Measurements from ENCODE around the gene ERC1.
"Not testable (repeated sequence)": the region's sequence is repeated elsewhere in the genome, so short reads cannot be mapped to it uniquely, and the experiment has no call there.

ERC1 gene

DNA sequence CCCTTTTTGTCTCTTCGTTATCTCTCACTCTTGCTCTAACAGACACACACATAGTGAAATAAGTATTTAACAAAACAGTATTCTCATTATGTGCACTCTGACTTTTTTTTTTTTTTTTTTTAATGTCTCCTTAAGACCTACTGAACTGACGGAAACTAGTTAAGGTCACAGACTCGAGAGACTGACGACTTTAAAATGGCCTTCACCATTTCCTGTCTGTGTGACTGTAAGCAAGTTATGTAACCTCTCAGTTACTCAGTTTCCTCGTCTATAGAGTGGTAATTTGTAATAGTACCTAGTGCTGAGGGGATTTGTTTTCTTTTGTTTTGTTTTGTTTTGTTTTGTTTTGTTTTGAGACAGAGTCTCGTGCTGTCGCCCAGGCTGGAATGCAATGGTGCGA, 318.6 kb downstream of the ERC1 start:
- Histone ChIP-seq H3K9me3 (ENCODE audit: severe bottlenecking) (peaks cover 6% of the 10 kb centered on the region), H3K27me3 (ENCODE audit: insufficient read depth, poor library complexity, severe bottlenecking) (no peaks in the 10 kb centered on the region), H3K27ac (ENCODE audit: poor library complexity, severe bottlenecking) (no peak overlapping the region), H3K36me3 (ENCODE audit: low read depth) (peaks cover 16% of the 10 kb centered on the region), H3K4me3 (ENCODE audit: severe bottlenecking) (no peak overlapping the region), H3K4me1 (ENCODE audit: insufficient read depth, poor library complexity, severe bottlenecking) (no peaks in the 10 kb centered on the region)
- DNase-seq (ENCODE audit: low spot score) = no peak
- TF ChIP-seq, protein P1, sequence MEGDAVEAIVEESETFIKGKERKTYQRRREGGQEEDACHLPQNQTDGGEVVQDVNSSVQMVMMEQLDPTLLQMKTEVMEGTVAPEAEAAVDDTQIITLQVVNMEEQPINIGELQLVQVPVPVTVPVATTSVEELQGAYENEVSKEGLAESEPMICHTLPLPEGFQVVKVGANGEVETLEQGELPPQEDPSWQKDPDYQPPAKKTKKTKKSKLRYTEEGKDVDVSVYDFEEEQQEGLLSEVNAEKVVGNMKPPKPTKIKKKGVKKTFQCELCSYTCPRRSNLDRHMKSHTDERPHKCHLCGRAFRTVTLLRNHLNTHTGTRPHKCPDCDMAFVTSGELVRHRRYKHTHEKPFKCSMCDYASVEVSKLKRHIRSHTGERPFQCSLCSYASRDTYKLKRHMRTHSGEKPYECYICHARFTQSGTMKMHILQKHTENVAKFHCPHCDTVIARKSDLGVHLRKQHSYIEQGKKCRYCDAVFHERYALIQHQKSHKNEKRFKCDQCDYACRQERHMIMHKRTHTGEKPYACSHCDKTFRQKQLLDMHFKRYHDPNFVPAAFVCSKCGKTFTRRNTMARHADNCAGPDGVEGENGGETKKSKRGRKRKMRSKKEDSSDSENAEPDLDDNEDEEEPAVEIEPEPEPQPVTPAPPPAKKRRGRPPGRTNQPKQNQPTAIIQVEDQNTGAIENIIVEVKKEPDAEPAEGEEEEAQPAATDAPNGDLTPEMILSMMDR (IDR thresholded peaks at IDR 0.05; ENCODE audit: poor library complexity, severe bottlenecking) = no peak
- no peak for ATAC-seq (ENCODE audit: low read depth)

DNA sequence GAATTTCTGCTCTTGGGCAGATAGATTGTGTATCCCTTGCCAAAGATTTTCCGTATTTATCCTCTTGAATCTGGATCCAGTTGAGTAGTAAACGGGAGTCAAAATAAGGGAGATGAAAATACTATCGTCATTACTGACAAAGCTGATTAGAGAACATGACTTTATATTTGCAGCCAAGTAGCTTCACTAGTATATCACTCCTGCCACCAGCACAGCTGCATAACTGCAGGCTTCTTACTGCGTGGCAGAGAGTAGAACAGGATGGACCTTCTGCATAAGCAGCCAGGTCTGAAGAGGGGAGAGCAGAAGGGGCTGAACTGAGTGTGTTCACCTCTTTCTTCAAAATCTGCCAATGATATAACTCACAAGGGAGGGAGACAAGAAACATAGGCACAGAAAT, 319.6 kb downstream of the ERC1 start:
- peaks cover 6% of the 10 kb centered on the region for H3K9me3 ChIP-seq (ENCODE audit: severe bottlenecking)
- H3K36me3 ChIP-seq (ENCODE audit: low read depth) = peaks cover 24% of the 10 kb centered on the region
- H3K4me1 ChIP-seq (ENCODE audit: insufficient read depth, poor library complexity, severe bottlenecking) = no peaks in the 10 kb centered on the region
- ATAC-seq (ENCODE audit: low read depth) = no peak
- no peak overlapping the region for H3K4me3 ChIP-seq (ENCODE audit: severe bottlenecking)
- H3K27me3 ChIP-seq (ENCODE audit: insufficient read depth, poor library complexity, severe bottlenecking) = no peaks in the 10 kb centered on the region
- TF ChIP-seq, protein P1 (IDR thresholded peaks at IDR 0.05; ENCODE audit: poor library complexity, severe bottlenecking) = no peak
- H3K27ac ChIP-seq (ENCODE audit: poor library complexity, severe bottlenecking) = no peak overlapping the region
- no peak for DNase-seq (ENCODE audit: low spot score)

DNA sequence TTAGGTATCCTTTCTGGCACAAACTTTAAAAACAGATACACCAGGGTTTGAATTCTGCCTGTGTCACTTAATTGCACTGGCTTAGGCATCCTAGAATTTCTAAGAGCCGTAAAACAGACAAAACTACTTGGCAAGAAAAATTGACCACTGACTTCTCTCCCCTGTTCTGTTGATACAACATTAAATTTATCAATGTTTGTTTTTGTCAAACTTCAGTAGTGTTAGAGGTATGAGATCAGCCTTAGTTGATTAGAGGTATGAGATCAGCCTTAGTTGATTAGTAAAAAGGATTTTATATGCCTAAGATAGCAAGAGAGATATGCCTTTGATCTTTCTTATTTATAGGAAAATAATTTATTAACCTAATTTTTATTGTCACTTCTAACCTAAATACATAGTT, 320.1 kb downstream of the ERC1 start:
- DNase-seq (ENCODE audit: low spot score) = no peak
- H3K9me3 ChIP-seq (ENCODE audit: severe bottlenecking) = peaks cover 6% of the 10 kb centered on the region
- H3K4me1 ChIP-seq (ENCODE audit: insufficient read depth, poor library complexity, severe bottlenecking) = no peaks in the 10 kb centered on the region

DNA sequence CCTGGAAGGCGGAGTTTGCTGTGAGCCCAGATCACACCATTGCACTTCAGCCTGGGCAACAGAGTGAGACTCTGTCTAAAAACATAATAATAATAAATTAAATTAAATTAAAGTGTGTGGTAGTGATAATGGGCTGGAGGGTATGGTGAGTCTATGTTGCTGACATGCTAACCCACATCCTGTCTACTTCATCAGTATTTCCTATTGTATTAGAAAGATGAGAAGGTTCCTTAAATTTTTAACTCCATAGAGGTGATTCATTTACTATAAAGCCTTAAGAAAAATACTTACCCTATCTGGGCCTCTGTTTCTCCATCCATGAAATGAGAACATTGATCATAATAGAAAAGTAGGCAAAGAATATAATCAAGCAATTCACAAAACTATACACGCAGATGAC, 322.9 kb downstream of the ERC1 start:
- Histone ChIP-seq H3K9me3 (ENCODE audit: severe bottlenecking) (peaks cover 6% of the 10 kb centered on the region), H3K4me3 (ENCODE audit: severe bottlenecking) (no peak overlapping the region), H3K27ac (ENCODE audit: poor library complexity, severe bottlenecking) (no peak overlapping the region), H3K36me3 (ENCODE audit: low read depth) (peaks cover 32% of the 10 kb centered on the region), H3K4me1 (ENCODE audit: insufficient read depth, poor library complexity, severe bottlenecking) (peaks cover 13% of the 10 kb centered on the region), H3K27me3 (ENCODE audit: insufficient read depth, poor library complexity, severe bottlenecking) (no peaks in the 10 kb centered on the region)
- ATAC-seq (ENCODE audit: low read depth) (no peak), DNase-seq (ENCODE audit: low spot score) (no peak)
- TF ChIP-seq, protein P1 (IDR thresholded peaks at IDR 0.05; ENCODE audit: poor library complexity, severe bottlenecking) = no peak

More for the DNA sequence above, 320.1 kb downstream of the ERC1 start:
- no peak overlapping the region for H3K27ac ChIP-seq (ENCODE audit: poor library complexity, severe bottlenecking)
- TF ChIP-seq, protein P1 (IDR thresholded peaks at IDR 0.05; ENCODE audit: poor library complexity, severe bottlenecking) = no peak
- H3K36me3 ChIP-seq (ENCODE audit: low read depth) = peaks cover 25% of the 10 kb centered on the region
- ATAC-seq (ENCODE audit: low read depth) = no peak
- H3K4me3 ChIP-seq (ENCODE audit: severe bottlenecking) = no peak overlapping the region
- no peaks in the 10 kb centered on the region for H3K27me3 ChIP-seq (ENCODE audit: insufficient read depth, poor library complexity, severe bottlenecking)

DNA sequence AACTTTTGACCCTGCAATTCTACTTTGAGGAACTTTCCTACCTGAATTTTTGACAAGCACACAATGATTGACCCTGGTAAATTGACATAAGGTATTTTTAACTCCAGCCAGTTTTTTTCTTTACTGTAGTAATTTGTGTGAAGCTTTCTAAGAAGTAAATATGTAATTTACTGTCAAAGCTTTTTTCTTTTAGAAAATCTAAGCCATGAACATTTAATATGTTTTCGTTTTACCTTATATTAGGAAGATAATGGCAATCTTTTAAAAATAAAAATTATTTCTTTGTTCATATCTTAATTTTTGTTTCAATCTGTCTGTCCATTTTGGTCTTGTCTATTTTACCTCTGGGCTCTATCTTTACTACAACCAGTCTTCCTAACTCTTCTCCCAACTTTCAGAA, 323.5 kb downstream of the ERC1 start:
- DNase-seq (ENCODE audit: low spot score) (no peak), ATAC-seq (ENCODE audit: low read depth) (no peak)
- H3K4me1 ChIP-seq (ENCODE audit: insufficient read depth, poor library complexity, severe bottlenecking) = peaks cover 19% of the 10 kb centered on the region
- H3K9me3 ChIP-seq (ENCODE audit: severe bottlenecking) = peaks cover 6% of the 10 kb centered on the region
- no peaks in the 10 kb centered on the region for H3K27me3 ChIP-seq (ENCODE audit: insufficient read depth, poor library complexity, severe bottlenecking)
- TF ChIP-seq, protein P1 (IDR thresholded peaks at IDR 0.05; ENCODE audit: poor library complexity, severe bottlenecking) = no peak
- peaks cover 32% of the 10 kb centered on the region for H3K36me3 ChIP-seq (ENCODE audit: low read depth)
- H3K4me3 ChIP-seq (ENCODE audit: severe bottlenecking) = no peak overlapping the region
- no peak overlapping the region for H3K27ac ChIP-seq (ENCODE audit: poor library complexity, severe bottlenecking)

DNA sequence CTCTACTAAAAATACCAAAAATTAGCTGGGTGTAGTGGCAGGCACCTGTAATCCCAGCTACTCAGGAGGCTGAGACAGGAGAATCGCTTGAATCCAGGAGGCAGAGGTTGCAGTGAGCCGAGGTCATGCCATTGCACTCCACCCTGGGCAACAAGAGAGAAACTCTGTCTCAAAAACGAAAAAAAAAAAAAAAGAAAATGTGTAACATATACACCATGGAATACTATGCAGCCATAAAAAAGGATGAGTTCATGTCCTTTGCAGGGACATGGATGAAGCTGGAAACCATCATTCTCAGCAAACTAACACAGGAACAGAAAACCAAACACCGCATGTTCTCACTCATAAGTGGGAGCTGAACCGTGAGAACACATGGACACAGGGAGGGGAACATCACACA, 326.0 kb downstream of the ERC1 start:
- ATAC-seq (ENCODE audit: low read depth); H3K27me3 ChIP-seq (ENCODE audit: insufficient read depth, poor library complexity, severe bottlenecking); H3K27ac ChIP-seq (ENCODE audit: poor library complexity, severe bottlenecking); DNase-seq (ENCODE audit: low spot score); H3K9me3 ChIP-seq (ENCODE audit: severe bottlenecking); H3K4me3 ChIP-seq (ENCODE audit: severe bottlenecking): not testable (repeated sequence)
- Histone ChIP-seq H3K4me1 (ENCODE audit: insufficient read depth, poor library complexity, severe bottlenecking) (peaks cover 20% of the 10 kb centered on the region), H3K36me3 (ENCODE audit: low read depth) (peaks cover 32% of the 10 kb centered on the region)

Measured in RWPE2 (cell line).